Stimulated activated effector memory CD8-positive, alpha-beta T cell treated with anti-CD3 and anti-CD28 coated beads, Interleukin-12 subunit alpha, Interleukin-12 subunit beta, amount 100 ng/mL, for 72 hours (primary cell): Measurements from ENCODE around the gene GMPPA.

ENCODE experiments used
- ATAC-seq: fragments of 150-1000 bp; cut with Tn5 transposase; 2 replicates; pipeline ENCODE4 v1.10.0; 2021
- DNase-seq, 2 donors: peaks; one replicate each; pipeline ENCODE4 v3.0.0; 2021 to 2022; ENCODE audit warnings: low spot score in 2 of 2
- H3K27ac Mint-ChIP-seq: one replicate; pipeline ENCODE4 v1.8.0; 2022; ENCODE audit warnings: mild to moderate bottlenecking, mixed read lengths
- H3K36me3 Mint-ChIP-seq: one replicate; pipeline ENCODE4 v1.8.0; 2022; ENCODE audit warnings: mild to moderate bottlenecking, mixed read lengths
- H3K4me1 Mint-ChIP-seq: one replicate; pipeline ENCODE4 v1.8.0; 2022; ENCODE audit warnings: mixed read lengths
- H3K4me3 Mint-ChIP-seq: one replicate; pipeline ENCODE4 v1.8.0; 2022; ENCODE audit warnings: mild to moderate bottlenecking, mixed read lengths
- H3K9me3 Mint-ChIP-seq: one replicate; pipeline ENCODE4 v1.8.0; 2022; ENCODE audit warnings: mixed read lengths

GMPPA gene

GRCh38 chr2:219475697-219476651 lies 22.7 kb upstream of the GMPPA start:
- Mint-ChIP-seq H3K4me3 (peak overlapping the region; percentile 18), H3K27ac (no peak overlapping the region), H3K36me3 (no peaks in the 10 kb centered on the region), H3K4me1 (peaks cover 7% of the 10 kb centered on the region), H3K9me3 (no peaks in the 10 kb centered on the region)
- DNase-seq (peak; percentile 49 to 79), ATAC-seq (peak; percentile 63)

DNA sequence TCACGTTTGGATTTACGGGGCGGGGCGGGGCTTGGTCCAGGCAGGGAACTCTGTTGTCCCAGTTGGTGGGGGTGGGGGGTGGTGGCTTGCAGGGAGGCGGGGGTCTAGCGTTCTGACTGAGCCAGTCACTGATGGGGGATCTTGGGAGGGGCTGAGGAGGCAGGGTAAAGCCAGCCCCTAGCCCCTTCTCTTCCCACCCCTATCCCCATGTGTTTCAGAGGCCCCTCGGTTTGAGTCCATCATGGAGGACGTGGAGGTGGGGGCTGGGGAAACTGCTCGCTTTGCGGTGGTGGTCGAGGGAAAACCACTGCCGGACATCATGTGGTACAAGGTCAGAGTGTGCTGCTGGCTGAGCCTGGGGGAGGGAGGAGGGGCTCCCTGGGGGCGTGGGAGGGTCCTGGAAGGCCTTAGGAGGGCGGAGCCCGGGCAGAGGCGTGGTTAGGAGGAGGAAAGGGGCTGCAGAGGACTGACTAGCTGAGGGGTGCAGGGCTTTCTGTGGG lies 22.0 kb upstream of the GMPPA start:
- DNase-seq (no peak), ATAC-seq (no peak)
- H3K27ac Mint-ChIP-seq, result no peak overlapping the region
- H3K36me3 Mint-ChIP-seq, result no peaks in the 10 kb centered on the region
- no peaks in the 10 kb centered on the region for H3K9me3 Mint-ChIP-seq
- H3K4me3 Mint-ChIP-seq, result peak overlapping the region; percentile 18
- peaks cover 7% of the 10 kb centered on the region for H3K4me1 Mint-ChIP-seq

- no peaks in the 10 kb centered on the region for H3K36me3 Mint-ChIP-seq
- DNase-seq (no peak), ATAC-seq (no peak)
- H3K9me3 Mint-ChIP-seq, result no peaks in the 10 kb centered on the region
- H3K27ac Mint-ChIP-seq, result no peak overlapping the region
- peaks cover 7% of the 10 kb centered on the region for H3K4me1 Mint-ChIP-seq
- no peak overlapping the region for H3K4me3 Mint-ChIP-seq
Measured at GRCh38 chr2:219477179-219477578, 21.5 kb upstream of the GMPPA start.

- Mint-ChIP-seq H3K9me3 (no peaks in the 10 kb centered on the region), H3K27ac (no peak overlapping the region), H3K36me3 (no peaks in the 10 kb centered on the region), H3K4me3 (no peak overlapping the region), H3K4me1 (peaks cover 7% of the 10 kb centered on the region)
- DNase-seq (no peak), ATAC-seq (no peak)
Measured at GRCh38 chr2:219477815-219478214, 20.9 kb upstream of the GMPPA start.

GRCh38 chr2:219478916-219479315 lies 19.8 kb upstream of the GMPPA start:
- Mint-ChIP-seq H3K9me3 (no peaks in the 10 kb centered on the region), H3K27ac (no peak overlapping the region), H3K4me3 (no peak overlapping the region), H3K4me1 (peaks cover 7% of the 10 kb centered on the region), H3K36me3 (no peaks in the 10 kb centered on the region)
- ATAC-seq (no peak), DNase-seq (no peak)

DNA sequence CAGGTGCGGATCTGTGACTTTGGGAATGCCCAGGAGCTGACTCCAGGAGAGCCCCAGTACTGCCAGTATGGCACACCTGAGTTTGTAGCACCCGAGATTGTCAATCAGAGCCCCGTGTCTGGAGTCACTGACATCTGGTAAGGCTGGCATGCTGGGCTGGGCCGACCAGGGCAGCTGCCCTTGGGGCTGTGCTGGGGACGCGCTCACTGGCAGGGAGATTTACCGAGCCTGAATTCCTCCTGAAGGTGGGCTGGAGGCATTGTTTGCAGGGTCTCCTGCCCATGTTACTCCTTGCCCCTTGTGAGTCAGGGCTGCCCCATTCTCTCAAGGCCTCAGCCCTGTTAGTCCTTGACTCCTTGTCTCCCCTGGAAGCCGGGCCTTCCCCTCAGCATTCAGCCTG lies 18.7 kb upstream of the GMPPA start:
- ATAC-seq (no peak), DNase-seq (no peak)
- Mint-ChIP-seq H3K27ac (no peak overlapping the region), H3K36me3 (no peaks in the 10 kb centered on the region), H3K4me1 (peaks cover 7% of the 10 kb centered on the region), H3K9me3 (no peaks in the 10 kb centered on the region), H3K4me3 (no peak overlapping the region)

- no peak overlapping the region for H3K27ac Mint-ChIP-seq
- H3K9me3 Mint-ChIP-seq, result no peaks in the 10 kb centered on the region
- H3K4me1 Mint-ChIP-seq, result no peaks in the 10 kb centered on the region
- ATAC-seq (no peak), DNase-seq (no peak)
- no peak overlapping the region for H3K4me3 Mint-ChIP-seq
- H3K36me3 Mint-ChIP-seq, result no peaks in the 10 kb centered on the region
Measured at GRCh38 chr2:219482674-219483405, 15.9 kb upstream of the GMPPA start.

- ATAC-seq, result no peak
- H3K9me3 Mint-ChIP-seq, result no peaks in the 10 kb centered on the region
- H3K4me1 Mint-ChIP-seq, result no peaks in the 10 kb centered on the region
- H3K27ac Mint-ChIP-seq, result no peak overlapping the region
- no peaks in the 10 kb centered on the region for H3K36me3 Mint-ChIP-seq
- no peak for DNase-seq
- H3K4me3 Mint-ChIP-seq, result peak overlapping the region; percentile 50
Measured at GRCh38 chr2:219483451-219484342, 15.0 kb upstream of the GMPPA start.

DNA sequence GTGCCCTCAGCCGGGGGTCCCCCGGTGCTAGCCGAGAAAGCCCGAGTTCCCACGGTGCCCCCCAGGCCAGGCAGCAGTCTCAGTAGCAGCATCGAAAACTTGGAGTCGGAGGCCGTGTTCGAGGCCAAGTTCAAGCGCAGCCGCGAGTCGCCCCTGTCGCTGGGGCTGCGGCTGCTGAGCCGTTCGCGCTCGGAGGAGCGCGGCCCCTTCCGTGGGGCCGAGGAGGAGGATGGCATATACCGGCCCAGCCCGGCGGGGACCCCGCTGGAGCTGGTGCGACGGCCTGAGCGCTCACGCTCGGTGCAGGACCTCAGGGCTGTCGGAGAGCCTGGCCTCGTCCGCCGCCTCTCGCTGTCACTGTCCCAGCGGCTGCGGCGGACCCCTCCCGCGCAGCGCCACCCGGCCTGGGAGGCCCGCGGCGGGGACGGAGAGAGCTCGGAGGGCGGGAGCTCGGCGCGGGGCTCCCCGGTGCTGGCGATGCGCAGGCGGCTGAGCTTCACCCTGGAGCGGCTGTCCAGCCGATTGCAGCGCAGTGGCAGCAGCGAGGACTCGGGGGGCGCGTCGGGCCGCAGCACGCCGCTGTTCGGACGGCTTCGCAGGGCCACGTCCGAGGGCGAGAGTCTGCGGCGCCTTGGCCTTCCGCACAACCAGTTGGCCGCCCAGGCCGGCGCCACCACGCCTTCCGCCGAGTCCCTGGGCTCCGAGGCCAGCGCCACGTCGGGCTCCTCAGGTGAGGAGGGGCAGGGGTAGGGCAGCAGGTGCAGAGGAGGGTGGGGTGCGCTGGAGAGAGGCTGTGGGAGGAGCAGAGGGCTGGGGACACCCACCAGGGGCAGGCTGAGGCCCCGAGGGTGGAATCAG lies 14.1 kb upstream of the GMPPA start:
- Mint-ChIP-seq H3K4me3 (peak overlapping the region; percentile 50), H3K36me3 (no peaks in the 10 kb centered on the region), H3K4me1 (no peaks in the 10 kb centered on the region), H3K9me3 (no peaks in the 10 kb centered on the region), H3K27ac (no peak overlapping the region)
- peak; percentile 22 for ATAC-seq
- no peak for DNase-seq

GRCh38 chr2:219485201-219485580 lies 13.5 kb upstream of the GMPPA start:
- Mint-ChIP-seq H3K36me3 (no peaks in the 10 kb centered on the region), H3K4me3 (no peak overlapping the region), H3K4me1 (no peaks in the 10 kb centered on the region), H3K9me3 (no peaks in the 10 kb centered on the region), H3K27ac (no peak overlapping the region)
- ATAC-seq (no peak), DNase-seq (no peak)

DNA sequence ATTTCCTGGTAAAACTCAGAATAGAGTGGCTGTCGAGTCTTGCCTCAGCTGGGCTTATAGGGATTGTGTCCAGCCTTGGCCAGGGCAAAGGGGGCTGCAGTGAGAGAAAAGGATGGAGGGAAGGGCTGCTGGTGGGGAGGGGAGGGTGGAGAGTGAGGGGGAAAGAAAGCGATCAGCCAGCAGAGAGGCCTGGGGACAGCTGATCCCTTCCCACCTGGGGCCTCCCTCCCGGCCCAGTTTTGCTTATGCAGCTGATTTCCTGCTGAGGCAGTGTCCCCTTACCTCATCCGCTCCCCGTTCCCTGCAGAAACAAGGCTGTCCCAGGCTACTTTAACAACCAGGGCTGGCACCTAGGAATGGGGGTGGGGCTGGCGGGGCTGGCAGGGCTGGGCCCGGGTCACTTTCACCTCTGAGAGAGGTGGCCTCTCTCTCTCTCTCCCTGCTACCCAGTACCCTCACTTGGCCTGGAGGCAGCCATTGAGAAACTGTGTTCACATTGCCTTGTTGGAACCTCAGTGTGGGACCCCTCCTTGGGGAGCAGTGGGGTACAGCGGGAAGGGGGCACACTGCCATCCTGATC lies 12.2 kb upstream of the GMPPA start:
- ATAC-seq (no peak), DNase-seq (no peak)
- Mint-ChIP-seq H3K36me3 (no peaks in the 10 kb centered on the region), H3K4me1 (no peaks in the 10 kb centered on the region), H3K9me3 (no peaks in the 10 kb centered on the region), H3K27ac (no peak overlapping the region), H3K4me3 (no peak overlapping the region)

GRCh38 chr2:219488149-219488843 lies 10.4 kb upstream of the GMPPA start:
- no peaks in the 10 kb centered on the region for H3K4me1 Mint-ChIP-seq
- ATAC-seq, result no peak

DNA sequence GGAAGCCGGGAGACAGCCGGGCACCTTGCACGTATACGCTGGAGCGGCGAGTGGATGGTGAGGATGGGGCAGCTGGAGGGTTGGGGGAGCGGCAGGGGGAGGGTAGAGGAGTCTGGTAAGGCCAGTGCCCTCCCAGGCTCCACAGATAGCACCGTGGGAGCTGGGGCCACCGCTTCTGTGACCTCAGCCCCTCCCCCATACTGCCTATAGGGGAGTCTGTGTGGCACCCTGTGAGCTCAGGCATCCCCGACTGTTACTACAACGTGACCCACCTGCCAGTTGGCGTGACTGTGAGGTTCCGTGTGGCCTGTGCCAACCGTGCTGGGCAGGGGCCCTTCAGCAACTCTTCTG lies 9.9 kb upstream of the GMPPA start:
- Mint-ChIP-seq H3K36me3 (no peaks in the 10 kb centered on the region), H3K9me3 (no peaks in the 10 kb centered on the region), H3K4me1 (no peaks in the 10 kb centered on the region), H3K27ac (no peak overlapping the region), H3K4me3 (no peak overlapping the region)
- no peak for DNase-seq
- ATAC-seq, result no peak

More at GRCh38 chr2:219488149-219488843, 10.4 kb upstream of the GMPPA start:
- H3K4me3 Mint-ChIP-seq, result no peak overlapping the region
- no peaks in the 10 kb centered on the region for H3K36me3 Mint-ChIP-seq
- H3K27ac Mint-ChIP-seq, result no peak overlapping the region
- DNase-seq, result no peak
- no peaks in the 10 kb centered on the region for H3K9me3 Mint-ChIP-seq

DNA sequence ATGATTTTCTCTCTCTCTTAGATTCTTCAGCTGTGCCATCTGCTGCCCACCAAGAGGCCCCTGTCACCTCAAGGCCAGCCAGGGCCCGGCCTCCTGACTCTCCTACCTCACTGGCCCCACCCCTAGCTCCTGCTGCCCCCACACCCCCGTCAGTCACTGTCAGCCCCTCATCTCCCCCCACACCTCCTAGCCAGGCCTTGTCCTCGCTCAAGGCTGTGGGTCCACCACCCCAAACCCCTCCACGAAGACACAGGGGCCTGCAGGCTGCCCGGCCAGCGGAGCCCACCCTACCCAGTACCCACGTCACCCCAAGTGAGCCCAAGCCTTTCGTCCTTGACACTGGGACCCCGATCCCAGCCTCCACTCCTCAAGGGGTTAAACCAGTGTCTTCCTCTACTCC lies 9.4 kb upstream of the GMPPA start:
- Mint-ChIP-seq H3K4me3 (no peak overlapping the region), H3K9me3 (no peaks in the 10 kb centered on the region), H3K4me1 (no peaks in the 10 kb centered on the region), H3K27ac (no peak overlapping the region), H3K36me3 (no peaks in the 10 kb centered on the region)
- ATAC-seq, result no peak
- no peak for DNase-seq
